Thyroid gland (tissue), 4 donors: ENCODE results near the gene RRAGD. TPM values are rescaled to one million over a fixed set of nuclear protein-coding genes. Genes with fewer than 3 reads are reported as not detected.

Experiments
- DNase-seq, 2 donors: peaks; one replicate each; pipeline ENCODE4 v3.0.0-alpha.2; 2019
- H3K27ac ChIP-seq, 3 donors: fragments of 200-600 bp; sonication (generic); 1 replicate in 2 of 3; 2 replicates in 1 of 3; pipeline ENCODE4 v1.5.1; 2016 to 2019; ENCODE audit warnings: mild to moderate bottlenecking in 1 of 3, moderate library complexity in 1 of 3
- H3K27me3 ChIP-seq: fragments of 200-600 bp; sonication (generic); one replicate; pipeline ENCODE4 v1.5.1; 2019
- H3K36me3 ChIP-seq, 2 donors: fragments of 200-600 bp; sonication (generic); one replicate each; pipeline ENCODE4 v1.5.1; 2016 to 2019
- H3K4me1 ChIP-seq, 2 donors: fragments of 200-600 bp; sonication (generic); one replicate each; pipeline ENCODE4 v1.5.1; 2017 to 2019
- H3K4me3 ChIP-seq, 3 donors: fragments of 200-600 bp; sonication (generic); replicated peaks in 1 of 3; 1 replicate in 2 of 3; 2 replicates in 1 of 3; pipeline ENCODE4 v1.5.1; 2016; ENCODE audit warnings: mild to moderate bottlenecking in 1 of 3
- H3K9me3 ChIP-seq: fragments of 200-600 bp; sonication (generic); one replicate; pipeline ENCODE4 v1.5.1; 2017
- POLR2A ChIP-seq, 2 donors: fragments of 450-650 bp; IDR thresholded peaks; one replicate each; pipeline ENCODE4 v1.6.1; 2017; ENCODE audit warnings: antibody characterized with exemption in 2 of 2, mild to moderate bottlenecking in 2 of 2, moderate library complexity in 1 of 2
- WGBS, 2 donors: methylation state at CpG; one replicate each; pipeline ENCODE4 v1.1.5; 2017; 5-methylcytosine and 5-hydroxymethylcytosine counted together
- intact Hi-C: fragments of 100-400 bp; cut with DNase I; formaldehyde crosslinking; loops from one replicate; pipeline ENCODE4 v1.15.1; 2023
- total RNA-seq, 4 donors: library from RNA; depleted of rRNA; stranded (reverse); fragments of >200 nt; gene quantifications; one replicate each; pipeline ENCODE4 v1.2.3, GENCODE V29; 2016
- TF ChIP-seq, protein P1 (sequence below), 6 experiments: fragments of 200-600 bp in 3 of 6; fragments of 450-650 bp in 3 of 6; sonication (generic) in 3 of 6; IDR thresholded peaks; one replicate each; pipeline ENCODE4 v1.5.1; 2016 to 2019; ENCODE audit warnings: antibody characterized with exemption in 6 of 6, mild to moderate bottlenecking in 2 of 6, inconsistent platforms in 1 of 6, moderate library complexity in 1 of 6

Gene RRAGD
- total RNA-seq, 4 donors from 2014 or later = 49.8 to 73.0 (median 62.2) TPM

DNA sequence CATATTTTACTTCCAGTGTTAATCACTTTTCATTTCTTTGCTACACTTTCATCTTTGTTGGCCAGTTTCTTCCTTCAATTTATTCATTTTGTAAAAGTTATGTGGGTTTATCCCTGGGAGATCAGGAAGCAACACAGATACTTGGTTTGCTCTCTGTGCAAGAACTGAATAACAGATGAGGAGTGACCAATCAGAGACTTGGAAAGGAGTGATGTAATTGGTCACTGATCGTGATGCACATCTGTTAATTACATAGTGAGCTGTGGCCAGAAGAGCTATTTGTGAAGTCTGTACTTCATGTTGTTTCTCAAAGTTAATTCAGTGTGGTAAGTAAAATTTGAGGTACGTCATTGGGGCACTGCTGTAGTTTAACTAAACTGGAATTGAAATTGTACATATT is 42.2 kb upstream of the RRAGD start:
- Histone ChIP-seq H3K4me3 (no peak overlapping the region), H3K9me3 (no peaks in the 10 kb centered on the region), H3K4me1 (no peaks in the 10 kb centered on the region), H3K27ac (no peak overlapping the region), H3K27me3 (no peaks in the 10 kb centered on the region), H3K36me3 (no peaks in the 10 kb centered on the region)
- WGBS, 2 donors = 83 to 89% methylated on average over 2 of the region's 2 CpGs
- DNase-seq = no peak
- TF ChIP-seq, protein P1, sequence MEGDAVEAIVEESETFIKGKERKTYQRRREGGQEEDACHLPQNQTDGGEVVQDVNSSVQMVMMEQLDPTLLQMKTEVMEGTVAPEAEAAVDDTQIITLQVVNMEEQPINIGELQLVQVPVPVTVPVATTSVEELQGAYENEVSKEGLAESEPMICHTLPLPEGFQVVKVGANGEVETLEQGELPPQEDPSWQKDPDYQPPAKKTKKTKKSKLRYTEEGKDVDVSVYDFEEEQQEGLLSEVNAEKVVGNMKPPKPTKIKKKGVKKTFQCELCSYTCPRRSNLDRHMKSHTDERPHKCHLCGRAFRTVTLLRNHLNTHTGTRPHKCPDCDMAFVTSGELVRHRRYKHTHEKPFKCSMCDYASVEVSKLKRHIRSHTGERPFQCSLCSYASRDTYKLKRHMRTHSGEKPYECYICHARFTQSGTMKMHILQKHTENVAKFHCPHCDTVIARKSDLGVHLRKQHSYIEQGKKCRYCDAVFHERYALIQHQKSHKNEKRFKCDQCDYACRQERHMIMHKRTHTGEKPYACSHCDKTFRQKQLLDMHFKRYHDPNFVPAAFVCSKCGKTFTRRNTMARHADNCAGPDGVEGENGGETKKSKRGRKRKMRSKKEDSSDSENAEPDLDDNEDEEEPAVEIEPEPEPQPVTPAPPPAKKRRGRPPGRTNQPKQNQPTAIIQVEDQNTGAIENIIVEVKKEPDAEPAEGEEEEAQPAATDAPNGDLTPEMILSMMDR (IDR thresholded peaks at IDR 0.05) = no peak
- TF ChIP-seq POLR2A (IDR thresholded peaks at IDR 0.05) = no peak
- intact Hi-C loops = no loop called here

DNA sequence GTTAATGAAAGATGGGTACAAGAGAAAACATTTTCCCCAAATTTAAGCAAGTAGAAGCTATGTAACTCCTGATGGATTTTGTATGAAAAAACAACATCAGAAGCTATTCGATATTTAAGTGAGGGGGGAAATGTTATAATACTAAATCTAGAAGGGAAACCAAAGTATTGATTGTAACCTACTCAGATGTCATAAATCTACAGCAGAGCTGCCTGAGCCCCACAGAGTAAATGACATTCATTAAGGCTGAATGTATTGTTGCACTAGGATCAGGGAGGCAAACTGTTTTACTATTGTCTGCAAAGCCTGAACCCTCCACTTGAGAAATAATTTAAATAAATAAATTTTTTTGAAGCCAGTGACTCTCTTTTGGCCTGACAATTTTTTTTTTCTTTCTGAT is 40.2 kb upstream of the RRAGD start:
- no peak for DNase-seq
- Histone ChIP-seq H3K9me3 (no peaks in the 10 kb centered on the region), H3K4me1 (no peaks in the 10 kb centered on the region), H3K4me3 (no peak overlapping the region), H3K27ac (no peak overlapping the region), H3K36me3 (no peaks in the 10 kb centered on the region), H3K27me3 (no peaks in the 10 kb centered on the region)
- intact Hi-C loops = no loop called here
- 92 to 94% methylated on average over 1 of the region's 1 CpG for WGBS, 2 donors
- TF ChIP-seq POLR2A (IDR thresholded peaks at IDR 0.05) = no peak
- TF ChIP-seq, protein P1 (IDR thresholded peaks at IDR 0.05) = no peak

DNA sequence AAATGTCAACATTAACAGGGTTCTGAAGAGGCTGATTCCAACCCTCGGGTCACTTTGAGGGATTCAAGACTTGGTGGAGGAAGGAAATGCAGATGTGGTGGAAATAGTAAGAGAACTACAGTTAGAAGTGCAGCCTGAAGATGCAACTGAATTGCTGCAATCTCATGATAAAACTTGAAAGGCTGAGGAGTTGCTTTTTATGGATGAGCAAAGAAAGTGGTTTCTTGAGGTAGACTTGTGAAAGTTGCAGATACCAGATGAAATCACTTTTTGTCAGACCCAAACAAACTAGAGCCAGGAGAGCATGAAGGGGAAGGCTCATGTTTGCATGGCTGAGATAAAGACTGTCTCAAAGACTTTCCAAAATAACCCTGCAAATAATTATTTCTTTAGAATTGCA is 37.1 kb upstream of the RRAGD start:
- WGBS, 2 donors = 19 to 39% methylated on average over 1 of the region's 1 CpG
- no peak overlapping the region for H3K27ac ChIP-seq
- no peaks in the 10 kb centered on the region for H3K27me3 ChIP-seq
- intact Hi-C loops = no loop called here
- H3K36me3 ChIP-seq = no peaks in the 10 kb centered on the region
- H3K9me3 ChIP-seq = no peaks in the 10 kb centered on the region
- H3K4me3 ChIP-seq = no peak overlapping the region
- no peak for DNase-seq
- TF ChIP-seq, protein P1 (IDR thresholded peaks at IDR 0.05) = no peak
- no peak for TF ChIP-seq POLR2A (IDR thresholded peaks at IDR 0.05)
- no peaks in the 10 kb centered on the region for H3K4me1 ChIP-seq

DNA sequence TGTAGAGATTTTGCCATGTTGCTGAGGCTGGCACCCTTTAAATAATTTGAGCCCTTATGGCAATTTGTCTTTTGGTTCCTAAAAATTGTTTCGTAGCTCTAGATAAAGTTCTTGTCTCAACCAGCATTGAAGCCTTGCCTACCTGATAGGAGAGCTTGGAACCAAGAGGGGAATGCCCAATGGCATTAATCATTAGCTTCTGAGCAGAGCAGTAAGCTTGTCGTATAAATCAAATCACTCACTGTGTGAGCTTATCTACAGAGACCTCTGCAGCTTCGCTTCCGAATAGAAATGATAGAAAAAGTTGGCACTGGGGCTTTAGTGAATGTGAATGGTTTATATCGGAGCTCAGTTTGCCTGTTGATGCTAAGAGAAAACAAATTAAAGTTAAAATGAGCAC is 31.6 kb upstream of the RRAGD start:
- Histone ChIP-seq H3K36me3 (no peaks in the 10 kb centered on the region), H3K9me3 (no peaks in the 10 kb centered on the region), H3K4me1 (no peaks in the 10 kb centered on the region), H3K27ac (no peak overlapping the region), H3K27me3 (no peaks in the 10 kb centered on the region), H3K4me3 (no peak overlapping the region)
- DNase-seq = no peak
- no peak for TF ChIP-seq POLR2A (IDR thresholded peaks at IDR 0.05)
- TF ChIP-seq, protein P1 (IDR thresholded peaks at IDR 0.05) = no peak
- WGBS, 2 donors = 86 to 87% methylated on average over 5 of the region's 5 CpGs
- intact Hi-C loops = no loop called here

DNA sequence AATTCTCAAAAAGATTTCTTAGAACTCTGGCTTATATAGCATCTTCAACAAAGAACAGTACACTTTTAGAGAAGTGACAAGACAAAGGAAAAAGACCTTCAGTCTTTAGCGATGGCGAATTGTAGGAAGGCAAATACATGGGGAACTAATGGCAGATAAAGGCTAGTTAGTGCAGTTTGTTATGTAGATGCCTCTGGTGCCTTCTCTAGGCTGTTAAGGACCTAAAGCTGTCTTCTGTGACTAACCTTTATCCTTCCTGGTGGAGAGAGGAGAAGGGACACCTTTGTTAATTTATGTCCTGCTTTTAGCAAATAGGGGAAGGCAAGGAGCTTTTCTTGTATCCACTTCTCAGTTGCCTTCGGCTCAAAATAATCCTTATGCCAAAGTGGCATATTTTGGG is 28.1 kb upstream of the RRAGD start:
- WGBS, 2 donors = 94 to 96% methylated on average over 3 of the region's 3 CpGs
- intact Hi-C loops = no loop called here

More for the DNA sequence above, 28.1 kb upstream of the RRAGD start:
- Histone ChIP-seq H3K27ac (no peak overlapping the region), H3K27me3 (no peaks in the 10 kb centered on the region), H3K4me1 (no peaks in the 10 kb centered on the region), H3K36me3 (no peaks in the 10 kb centered on the region), H3K4me3 (no peak overlapping the region), H3K9me3 (no peaks in the 10 kb centered on the region)
- TF ChIP-seq, protein P1 (IDR thresholded peaks at IDR 0.05) = no peak
- TF ChIP-seq POLR2A (IDR thresholded peaks at IDR 0.05) = no peak
- DNase-seq = no peak
